BLaER1 (cell line): ENCODE measurements around the gene PNCK.
"Not testable (repeated sequence)": the region's sequence is repeated elsewhere in the genome, so short reads cannot be mapped to it uniquely, and the experiment has no call there.

ENCODE experiments used
- H3K27ac ChIP-seq: shearing (Covaris generic); formaldehyde crosslinking; 2 replicates; pipeline ENCODE4 v1.8.1; 2022
- H3K27me3 ChIP-seq: shearing (Covaris generic); formaldehyde crosslinking; 2 replicates; pipeline ENCODE4 v1.8.1; 2022
- H3K36me3 ChIP-seq: shearing (Covaris generic); formaldehyde crosslinking; 2 replicates; pipeline ENCODE4 v1.8.1; 2022
- H3K4me1 ChIP-seq: shearing (Covaris generic); formaldehyde crosslinking; 2 replicates; pipeline ENCODE4 v1.8.1; 2022
- H3K4me2 ChIP-seq: shearing (Covaris generic); formaldehyde crosslinking; 2 replicates; pipeline ENCODE4 v1.8.1; 2022
- H3K4me3 ChIP-seq: shearing (Covaris generic); formaldehyde crosslinking; 2 replicates; pipeline ENCODE4 v1.8.1; 2022
- H3K9ac ChIP-seq: shearing (Covaris generic); formaldehyde crosslinking; 2 replicates; pipeline ENCODE4 v1.8.1; 2022
- H3K9me3 ChIP-seq: shearing (Covaris generic); formaldehyde crosslinking; 2 replicates; pipeline ENCODE4 v1.8.1; 2022
- H4K20me1 ChIP-seq: shearing (Covaris generic); formaldehyde crosslinking; 2 replicates; pipeline ENCODE4 v1.8.1; 2022
- Cebpa-rat ChIP-seq: shearing (Covaris generic); IDR thresholded peaks from 2 replicates; pipeline ENCODE4 v1.8.1; 2022

PNCK gene

DNA sequence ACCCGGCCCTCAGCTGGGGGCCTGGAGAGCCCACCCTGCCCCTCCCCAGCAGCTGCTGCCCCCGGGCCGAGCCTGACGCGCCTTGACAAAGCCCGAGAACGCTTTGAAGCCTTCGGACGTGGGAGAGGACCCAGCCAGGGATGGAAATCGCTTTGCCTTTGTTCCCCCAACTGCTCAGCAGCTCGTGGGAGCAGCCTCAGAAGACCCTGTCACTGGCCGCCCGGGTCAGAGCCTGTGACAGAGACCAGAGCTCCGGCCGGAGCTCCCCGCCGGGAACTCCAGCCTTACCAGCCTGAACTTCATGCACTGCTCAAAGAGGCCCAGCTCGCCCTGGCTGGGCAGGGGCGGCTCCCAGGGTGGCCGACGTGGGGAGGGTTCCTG is 11.5 kb upstream of the PNCK start:
- Histone ChIP-seq H3K9me3 (peaks cover 42% of the 10 kb centered on the region), H3K4me1 (0 out of 2 replicates have a peak, but pooled peaks cover 4% of the 10 kb centered on the region), H3K9ac (no peak overlapping the region), H3K36me3 (no peaks in the 10 kb centered on the region), H3K4me3 (no peak overlapping the region), H3K4me2 (no peak overlapping the region), H4K20me1 (peaks cover 8% of the 10 kb centered on the region), H3K27me3 (peaks cover 36% of the 10 kb centered on the region), H3K27ac (no peak overlapping the region)
- no peak for TF ChIP-seq Cebpa-rat

DNA sequence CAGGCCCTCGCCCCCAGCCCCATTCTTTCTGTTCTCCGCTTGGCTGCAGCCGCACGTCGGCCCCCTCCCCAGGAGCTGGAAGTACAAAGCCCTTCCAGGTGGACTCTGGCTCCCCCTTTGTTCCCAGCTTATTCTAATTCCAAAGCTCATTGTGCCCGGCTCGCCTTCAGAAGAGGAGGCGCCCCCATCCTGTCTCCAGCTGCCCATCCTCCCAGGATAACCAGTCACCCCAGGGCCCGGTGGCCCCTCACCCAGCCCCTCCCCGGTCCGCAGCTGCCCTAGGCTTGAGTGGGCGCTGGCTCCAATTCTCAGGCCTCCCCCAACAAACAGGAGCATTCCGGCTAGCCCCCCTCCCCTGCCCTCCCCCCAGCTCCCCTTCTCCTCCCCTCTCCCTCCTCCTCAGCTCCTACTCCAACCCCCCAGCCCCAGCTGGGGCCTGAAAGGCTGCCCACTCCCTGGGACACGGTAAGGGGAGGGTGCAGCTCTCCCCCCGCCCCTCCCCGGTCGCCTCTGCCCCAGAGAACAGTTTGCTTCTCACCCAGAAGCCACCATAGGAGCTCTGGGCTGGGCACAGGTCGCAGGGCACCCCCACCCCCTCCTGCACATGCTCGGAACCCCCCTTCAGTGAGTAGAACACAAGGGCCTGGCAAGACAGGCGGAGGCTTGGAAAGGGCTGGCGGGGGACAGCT is 11.0 kb upstream of the PNCK start:
- H3K36me3 ChIP-seq, result no peaks in the 10 kb centered on the region
- no peak overlapping the region for H3K27ac ChIP-seq
- no peaks in the 10 kb centered on the region for H3K4me1 ChIP-seq
- H3K4me3 ChIP-seq, result no peak overlapping the region
- peaks cover 37% of the 10 kb centered on the region for H3K9me3 ChIP-seq
- no peak overlapping the region for H3K9ac ChIP-seq
- peaks cover 2% of the 10 kb centered on the region for H4K20me1 ChIP-seq
- H3K27me3 ChIP-seq, result peaks cover 36% of the 10 kb centered on the region
- no peak overlapping the region for H3K4me2 ChIP-seq
- TF ChIP-seq Cebpa-rat, result no peak

DNA sequence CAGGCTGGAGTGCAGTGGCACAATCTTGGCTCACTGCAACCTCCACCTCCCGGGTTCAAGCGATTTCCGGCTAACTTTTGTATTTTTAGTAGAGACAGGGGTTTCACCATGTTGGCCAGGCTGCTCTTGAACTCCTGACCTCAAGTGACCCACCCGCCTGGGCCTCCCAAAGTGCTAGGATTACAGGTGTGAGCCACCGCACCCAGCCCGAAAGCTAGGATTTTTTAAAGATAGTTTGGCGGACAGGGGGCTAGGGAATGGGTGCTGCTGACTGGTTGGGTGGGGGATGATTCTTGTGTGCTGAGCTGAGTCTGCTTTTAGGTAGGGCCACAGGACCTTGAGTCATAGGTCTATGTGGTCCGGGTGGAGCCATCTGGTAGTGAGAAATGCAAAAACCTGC is 9.9 kb upstream of the PNCK start:
- H3K9ac ChIP-seq, H3K4me3 ChIP-seq, H3K4me2 ChIP-seq, H3K27ac ChIP-seq, H4K20me1 ChIP-seq, H3K36me3 ChIP-seq, H3K4me1 ChIP-seq: not testable (repeated sequence)
- Histone ChIP-seq H3K27me3 (peaks cover 28% of the 10 kb centered on the region), H3K9me3 (peaks cover 34% of the 10 kb centered on the region)

DNA sequence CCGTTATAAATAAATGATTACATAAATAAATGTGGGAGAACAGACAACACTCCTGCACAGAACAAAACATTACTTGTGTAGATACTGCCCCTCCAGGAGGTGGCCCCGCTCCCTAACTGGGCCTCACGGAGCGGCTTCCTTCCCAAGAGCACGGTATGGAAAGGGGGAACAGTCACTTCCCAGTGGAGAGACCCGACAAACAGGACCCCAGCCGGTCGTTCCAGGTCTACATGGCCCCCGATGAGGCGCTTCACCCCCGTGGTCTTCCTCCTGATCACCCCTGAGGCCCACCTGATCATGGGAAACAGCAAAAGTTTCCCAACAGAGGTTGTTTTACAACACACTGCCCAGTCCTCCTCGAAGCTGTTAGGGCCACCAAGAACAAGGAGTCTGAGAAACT is 7.6 kb upstream of the PNCK start:
- Histone ChIP-seq H3K4me1 (no peaks in the 10 kb centered on the region), H3K27ac (no peak overlapping the region), H3K27me3 (peaks cover 26% of the 10 kb centered on the region; the same call in 1 of the 2 replicates), H3K4me3 (no peak overlapping the region), H3K9me3 (peaks cover 29% of the 10 kb centered on the region), H3K36me3 (no peaks in the 10 kb centered on the region), H3K9ac (no peak overlapping the region), H4K20me1 (no peaks in the 10 kb centered on the region), H3K4me2 (no peak overlapping the region)
- TF ChIP-seq Cebpa-rat, result no peak

DNA sequence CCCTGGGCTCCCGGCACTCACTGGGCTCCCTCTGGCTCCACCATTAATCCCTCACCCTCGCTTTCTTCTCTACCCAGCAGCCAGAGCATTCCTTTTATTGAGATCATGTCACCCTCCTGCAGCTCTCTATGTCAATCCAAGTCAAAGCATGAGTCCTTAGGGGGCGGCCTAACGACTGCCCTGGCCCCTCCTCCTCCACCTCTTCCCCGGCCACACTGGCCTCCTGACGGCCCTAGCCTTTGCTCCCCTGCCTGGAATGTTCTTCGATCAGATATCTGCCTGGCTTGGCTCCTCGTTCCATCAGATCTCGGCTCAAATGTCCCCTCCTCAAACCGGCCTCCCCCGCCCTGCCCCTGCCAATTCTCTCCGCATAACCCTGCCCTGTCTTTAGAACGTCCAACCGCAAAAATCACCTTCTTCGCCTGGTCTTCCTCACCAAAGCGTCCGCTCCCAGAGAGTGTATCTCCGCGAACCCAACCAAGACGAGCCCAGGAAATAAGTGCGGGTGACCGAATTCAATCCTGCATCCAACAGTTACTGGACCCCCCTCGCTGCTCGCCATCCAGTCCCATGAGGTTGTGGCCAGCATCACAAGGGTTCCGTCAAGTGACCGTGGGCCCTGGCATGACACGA is 722 bp upstream of the PNCK start:
- Histone ChIP-seq H3K36me3 (no peaks in the 10 kb centered on the region), H4K20me1 (no peaks in the 10 kb centered on the region; the same call in 1 of the 2 replicates), H3K4me2 (no peak overlapping the region), H3K9ac (no peak overlapping the region), H3K27ac (no peak overlapping the region), H3K9me3 (peaks cover 30% of the 10 kb centered on the region; the same call in 1 of the 2 replicates), H3K27me3 (peaks cover 45% of the 10 kb centered on the region), H3K4me3 (no peak overlapping the region), H3K4me1 (no peaks in the 10 kb centered on the region)
- no peak for TF ChIP-seq Cebpa-rat

DNA sequence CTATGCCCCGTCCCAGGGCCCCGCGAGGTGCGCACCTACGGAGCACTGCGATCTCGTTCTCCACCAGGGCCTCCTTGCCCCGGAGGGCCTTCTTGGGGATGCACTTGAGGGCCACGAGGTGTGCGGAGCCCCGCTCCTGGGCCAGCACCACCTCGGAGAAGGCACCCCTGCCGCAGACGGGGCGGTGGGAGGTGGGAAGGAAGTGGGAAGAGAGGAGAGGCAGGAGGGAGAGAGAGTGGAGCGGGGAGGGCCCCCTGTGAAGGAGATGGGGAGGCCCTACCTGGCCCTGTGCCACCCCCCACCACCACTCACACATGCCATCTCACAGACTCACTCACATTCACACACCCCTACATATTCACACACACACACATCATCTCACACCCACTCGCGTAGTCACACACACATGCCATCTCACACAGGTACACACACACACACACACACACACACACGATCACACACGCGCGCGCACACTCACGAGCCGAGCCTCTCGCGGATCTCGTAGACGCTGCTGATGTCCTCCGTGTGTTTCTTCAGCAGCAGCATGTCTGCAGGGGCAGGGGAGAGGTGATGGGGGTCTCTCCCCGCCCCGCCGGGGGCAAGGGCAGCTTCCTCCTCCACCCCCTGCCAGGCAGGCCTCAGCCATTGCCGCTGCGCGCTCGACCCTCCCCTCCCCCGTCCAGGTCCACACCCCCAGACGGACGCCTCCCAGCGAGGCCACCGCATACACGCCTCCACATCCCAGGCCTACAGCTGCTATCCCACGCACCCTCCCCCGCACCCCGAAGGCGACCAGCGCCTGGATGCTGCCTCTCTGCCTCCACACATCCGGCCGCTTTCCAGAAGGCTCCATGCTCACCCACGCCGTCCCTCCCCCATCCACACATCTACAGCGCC is 834 bp downstream of the PNCK start:
- Histone ChIP-seq H3K36me3 (no peaks in the 10 kb centered on the region), H3K4me1 (no peaks in the 10 kb centered on the region), H3K9ac (no peak overlapping the region), H3K27ac (no peak overlapping the region), H3K27me3 (peaks cover 45% of the 10 kb centered on the region), H3K9me3 (peaks cover 40% of the 10 kb centered on the region; the same call in 1 of the 2 replicates), H4K20me1 (no peaks in the 10 kb centered on the region; the same call in 1 of the 2 replicates), H3K4me3 (no peak overlapping the region), H3K4me2 (no peak overlapping the region)
- no peak for TF ChIP-seq Cebpa-rat

DNA sequence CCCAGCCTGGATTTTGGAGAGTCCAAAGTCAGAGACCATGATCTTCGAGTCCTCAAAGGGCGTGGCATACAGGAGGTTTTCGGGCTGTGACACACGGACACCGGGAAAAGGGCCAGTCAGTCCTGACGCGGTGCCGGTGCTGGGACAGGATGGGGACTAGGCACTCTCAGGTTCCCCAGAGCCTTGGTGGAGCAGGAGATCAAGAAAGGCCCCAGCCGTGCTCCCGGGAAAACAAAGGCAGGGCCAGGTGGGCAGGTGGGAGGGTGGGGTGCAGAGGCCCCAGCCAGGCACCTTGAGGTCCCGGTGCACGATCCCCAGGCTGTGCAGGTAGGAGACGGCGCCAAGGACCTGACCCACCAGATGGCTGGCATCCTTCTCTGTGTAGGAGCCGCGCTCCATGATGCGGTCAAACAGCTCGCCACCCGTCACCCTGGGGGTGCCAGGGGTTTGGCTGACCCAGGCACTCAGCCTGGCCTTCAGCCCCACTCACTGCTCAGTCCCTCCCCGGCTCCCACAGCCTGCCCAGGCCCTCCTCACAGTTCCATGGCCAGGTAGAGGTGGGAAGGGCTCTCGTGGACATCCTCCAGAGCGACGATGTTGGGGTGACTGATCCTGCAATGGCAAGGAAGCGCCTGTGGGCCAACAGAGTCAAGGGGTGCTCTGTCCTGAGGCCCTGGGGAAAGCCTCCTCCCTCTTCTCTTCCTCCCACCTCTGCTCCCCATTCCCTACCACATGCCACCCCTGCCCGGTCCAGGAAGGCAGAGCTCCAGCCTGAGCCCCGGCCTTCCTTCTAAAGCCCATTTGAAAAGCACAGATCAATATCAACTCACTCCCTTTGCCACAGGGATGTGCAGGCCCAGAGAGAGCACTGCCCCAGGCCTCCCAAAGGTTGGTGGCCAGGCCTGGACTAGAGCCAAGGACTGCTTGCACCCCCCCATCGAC is 1.8 kb downstream of the PNCK start:
- no peak overlapping the region for H3K27ac ChIP-seq
- peaks cover 40% of the 10 kb centered on the region; the same call in 1 of the 2 replicates for H3K9me3 ChIP-seq
- no peak overlapping the region for H3K9ac ChIP-seq
- H4K20me1 ChIP-seq, result no peaks in the 10 kb centered on the region; the same call in 1 of the 2 replicates
- no peaks in the 10 kb centered on the region for H3K4me1 ChIP-seq
- no peak overlapping the region for H3K4me2 ChIP-seq
- H3K27me3 ChIP-seq, result peaks cover 45% of the 10 kb centered on the region
- no peaks in the 10 kb centered on the region for H3K36me3 ChIP-seq
- no peak overlapping the region for H3K4me3 ChIP-seq
- no peak for TF ChIP-seq Cebpa-rat

DNA sequence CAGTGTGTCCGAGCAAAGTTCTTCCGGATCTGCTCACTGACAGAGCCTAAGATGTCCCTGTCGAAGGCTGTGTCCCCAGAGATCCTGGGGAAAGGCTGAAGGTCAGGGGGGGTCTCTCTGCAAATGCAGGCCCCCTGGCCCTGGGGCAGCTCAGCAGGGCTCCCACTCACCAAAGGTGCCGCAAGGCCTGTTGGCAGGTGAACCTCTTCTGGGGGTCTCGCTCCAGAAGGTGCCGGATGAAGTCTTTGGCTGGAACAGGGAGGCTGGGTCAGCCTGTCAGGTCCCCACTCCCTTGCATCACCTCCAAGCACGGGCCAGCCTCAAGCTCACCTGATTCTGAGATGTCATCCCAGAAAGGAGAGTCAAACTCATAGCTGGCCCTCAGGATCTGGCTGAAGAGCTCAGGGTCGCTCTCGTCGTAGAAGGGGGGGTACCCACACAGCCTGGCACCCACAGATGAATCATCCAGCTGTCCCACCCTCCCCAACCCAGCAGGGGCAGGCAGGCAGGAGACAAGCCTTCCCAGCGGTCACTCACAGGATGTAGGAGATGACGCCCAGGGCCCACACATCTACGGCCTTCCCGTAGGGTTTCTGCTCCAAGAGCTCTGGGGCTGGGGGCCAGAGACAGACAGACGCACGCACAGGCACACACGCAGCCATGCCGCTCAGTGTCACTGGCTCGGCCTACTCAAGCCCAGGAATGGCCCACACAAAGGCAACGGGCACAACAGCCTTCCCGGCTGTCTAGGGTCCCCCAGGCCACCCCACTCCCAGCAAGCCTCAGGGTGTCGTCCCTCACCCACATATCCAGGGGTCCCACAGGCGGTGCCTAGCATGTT is 2.6 kb downstream of the PNCK start:
- no peak for TF ChIP-seq Cebpa-rat
- Histone ChIP-seq H3K27me3 (peaks cover 45% of the 10 kb centered on the region), H4K20me1 (no peaks in the 10 kb centered on the region; the same call in 1 of the 2 replicates), H3K4me2 (no peak overlapping the region), H3K36me3 (no peaks in the 10 kb centered on the region), H3K4me3 (no peak overlapping the region), H3K9me3 (peaks cover 40% of the 10 kb centered on the region; the same call in 1 of the 2 replicates), H3K4me1 (no peaks in the 10 kb centered on the region), H3K27ac (no peak overlapping the region), H3K9ac (no peak overlapping the region)
